Stimulated activated naive B cell treated with anti-CD40 and anti-IgM and Interleukin-4, amounts not matched to agents 10 μg/mL and 1 μg/mL and 100 μg/mL, for 72 hours (primary cell): ENCODE data around the gene SLC35F5.

Experiments used
- ATAC-seq, 2 donors: fragments of 150-1000 bp; cut with Tn5 transposase; replicated peaks; 2 replicates each; pipeline ENCODE4 v1.10.0; 2021; ENCODE audit warnings: moderate library complexity in 1 of 2
- DNase-seq: peaks from one replicate; pipeline ENCODE4 v3.0.0; 2021
- H3K27ac Mint-ChIP-seq: one replicate; pipeline ENCODE4 v1.8.0; 2022; ENCODE audit warnings: mild to moderate bottlenecking, mixed read lengths
- H3K27me3 Mint-ChIP-seq, 2 donors: one replicate each; pipeline ENCODE4 v1.8.0; 2022; ENCODE audit warnings: mixed read lengths in 2 of 2
- H3K36me3 Mint-ChIP-seq, 2 donors: one replicate each; pipeline ENCODE4 v1.8.0; 2022; ENCODE audit warnings: mixed read lengths in 2 of 2, mild to moderate bottlenecking in 1 of 2
- H3K4me1 Mint-ChIP-seq, 2 donors: one replicate each; pipeline ENCODE4 v1.8.0; 2022; ENCODE audit warnings: mixed read lengths in 2 of 2, mild to moderate bottlenecking in 1 of 2
- H3K4me3 Mint-ChIP-seq, 2 donors: one replicate each; pipeline ENCODE4 v1.8.0; 2022; ENCODE audit warnings: mild to moderate bottlenecking in 2 of 2, mixed read lengths in 2 of 2, moderate library complexity in 1 of 2
- H3K9me3 Mint-ChIP-seq, 2 donors: one replicate each; pipeline ENCODE4 v1.8.0; 2022; ENCODE audit warnings: mixed read lengths in 2 of 2, mild to moderate bottlenecking in 1 of 2

The SLC35F5 gene

GRCh38 chr2:113768770-113769169 is 12.3 kb upstream of the SLC35F5 start:
- H3K27me3 Mint-ChIP-seq: no peaks in the 10 kb centered on the region
- H3K36me3 Mint-ChIP-seq: peaks cover 2 to 4% of the 10 kb centered on the region in 2 donors
- DNase-seq (no peak), ATAC-seq (no peak)
- H3K9me3 Mint-ChIP-seq: peaks cover 4 to 7% of the 10 kb centered on the region in 2 donors
- H3K27ac Mint-ChIP-seq: no peak overlapping the region
- no peak overlapping the region for H3K4me3 Mint-ChIP-seq
- H3K4me1 Mint-ChIP-seq: no peaks in the 10 kb centered on the region

GRCh38 chr2:113767811-113768460 is 11.5 kb upstream of the SLC35F5 start:
- DNase-seq (no peak), ATAC-seq (no peak)
- Mint-ChIP-seq H3K36me3 (peaks cover 4% of the 10 kb centered on the region in 2 donors), H3K4me1 (no peaks in the 10 kb centered on the region), H3K27me3 (no peaks in the 10 kb centered on the region), H3K4me3 (no peak overlapping the region), H3K27ac (no peak overlapping the region), H3K9me3 (peaks cover 4 to 7% of the 10 kb centered on the region in 2 donors)

GRCh38 chr2:113765276-113765675 is 8.8 kb upstream of the SLC35F5 start:
- no peak for DNase-seq
- Mint-ChIP-seq H3K27ac (no peak overlapping the region), H3K9me3 (peaks cover 4 to 7% of the 10 kb centered on the region in 2 donors), H3K27me3 (no peaks in the 10 kb centered on the region), H3K4me1 (no peaks in the 10 kb centered on the region), H3K4me3 (no peak overlapping the region), H3K36me3 (peaks cover 4% of the 10 kb centered on the region in 2 donors)
- ATAC-seq: no peak

- ATAC-seq (no peak), DNase-seq (no peak)
- Mint-ChIP-seq H3K27ac (no peak overlapping the region), H3K9me3 (peaks cover 4 to 7% of the 10 kb centered on the region in 2 donors), H3K36me3 (peaks cover 4% of the 10 kb centered on the region in 2 donors), H3K4me1 (peaks cover 2 to 3% of the 10 kb centered on the region in 2 donors), H3K27me3 (no peaks in the 10 kb centered on the region), H3K4me3 (no peak overlapping the region)
Measured at GRCh38 chr2:113762377-113763118, 6.1 kb upstream of the SLC35F5 start.

- Mint-ChIP-seq H3K27me3 (no peaks in the 10 kb centered on the region), H3K27ac (no peak overlapping the region), H3K36me3 (peaks cover 4% of the 10 kb centered on the region in 2 donors), H3K4me1 (peaks cover 5 to 8% of the 10 kb centered on the region in 2 donors), H3K4me3 (no peak overlapping the region), H3K9me3 (peaks cover 4 to 6% of the 10 kb centered on the region in 2 donors)
- no peak for DNase-seq
- no peak for ATAC-seq
Measured at GRCh38 chr2:113760400-113760799, 4.0 kb upstream of the SLC35F5 start.

- Mint-ChIP-seq H3K27ac (peak overlapping the region; percentile 98), H3K9me3 (no peaks in the 10 kb centered on the region), H3K27me3 (no peaks in the 10 kb centered on the region), H3K4me3 (peak overlapping the region; percentile 88 to 96), H3K36me3 (peaks cover 5 to 6% of the 10 kb centered on the region in 2 donors), H3K4me1 (peaks cover 8 to 19% of the 10 kb centered on the region in 2 donors)
- ATAC-seq (peak in 1 of 2 donors; percentile 12), DNase-seq (no peak)
Measured at GRCh38 chr2:113757138-113757657, 756 bp upstream of the SLC35F5 start.

- no peaks in the 10 kb centered on the region for H3K27me3 Mint-ChIP-seq
- peaks cover 12 to 14% of the 10 kb centered on the region in 2 donors for H3K36me3 Mint-ChIP-seq
- peak overlapping the region; percentile 98 for H3K27ac Mint-ChIP-seq
- DNase-seq (no peak), ATAC-seq (peak; percentile 54 to 58)
- H3K4me3 Mint-ChIP-seq: peak overlapping the region; percentile 88 to 96
- no peaks in the 10 kb centered on the region for H3K9me3 Mint-ChIP-seq
- peaks cover 11 to 23% of the 10 kb centered on the region in 2 donors for H3K4me1 Mint-ChIP-seq
Measured at GRCh38 chr2:113755835-113756354, 547 bp downstream of the SLC35F5 start.

GRCh38 chr2:113755035-113755834 is 1.2 kb downstream of the SLC35F5 start:
- Mint-ChIP-seq H3K9me3 (no peaks in the 10 kb centered on the region), H3K27me3 (no peaks in the 10 kb centered on the region), H3K4me1 (peaks cover 17 to 30% of the 10 kb centered on the region in 2 donors), H3K27ac (peak overlapping the region; percentile 98), H3K4me3 (peak overlapping the region; percentile 88 to 96), H3K36me3 (peaks cover 19 to 21% of the 10 kb centered on the region in 2 donors)
- DNase-seq: no peak
- no peak for ATAC-seq

- Mint-ChIP-seq H3K36me3 (peaks cover 24 to 26% of the 10 kb centered on the region in 2 donors), H3K4me3 (no peak overlapping the region), H3K27ac (no peak overlapping the region), H3K4me1 (peaks cover 16 to 30% of the 10 kb centered on the region in 2 donors), H3K9me3 (no peaks in the 10 kb centered on the region), H3K27me3 (no peaks in the 10 kb centered on the region)
- ATAC-seq (no peak), DNase-seq (no peak)
Measured at GRCh38 chr2:113754160-113754559, 2.3 kb downstream of the SLC35F5 start.

GRCh38 chr2:113750385-113750784 is 6.1 kb downstream of the SLC35F5 start:
- no peak for DNase-seq
- peak overlapping the region; percentile 59 for H3K27ac Mint-ChIP-seq
- no peak for ATAC-seq
- H3K27me3 Mint-ChIP-seq: no peaks in the 10 kb centered on the region
- peaks cover 16 to 31% of the 10 kb centered on the region in 2 donors for H3K4me1 Mint-ChIP-seq
- no peak overlapping the region for H3K4me3 Mint-ChIP-seq
- H3K36me3 Mint-ChIP-seq: peaks cover 39 to 46% of the 10 kb centered on the region in 2 donors
- no peaks in the 10 kb centered on the region for H3K9me3 Mint-ChIP-seq

GRCh38 chr2:113741091-113741490 is 15.4 kb downstream of the SLC35F5 start:
- no peaks in the 10 kb centered on the region for H3K9me3 Mint-ChIP-seq
- ATAC-seq (no peak), DNase-seq (no peak)
- no peak overlapping the region for H3K4me3 Mint-ChIP-seq
- H3K27me3 Mint-ChIP-seq: no peaks in the 10 kb centered on the region
- H3K36me3 Mint-ChIP-seq: peaks cover 20 to 45% of the 10 kb centered on the region in 2 donors
- no peak overlapping the region for H3K27ac Mint-ChIP-seq
- H3K4me1 Mint-ChIP-seq: peaks cover 2 to 6% of the 10 kb centered on the region in 2 donors

- Mint-ChIP-seq H3K4me3 (no peak overlapping the region), H3K27ac (no peak overlapping the region), H3K36me3 (peaks cover 14 to 38% of the 10 kb centered on the region in 2 donors), H3K4me1 (peaks cover 0 to 1% of the 10 kb centered on the region in 2 donors), H3K27me3 (no peaks in the 10 kb centered on the region), H3K9me3 (no peaks in the 10 kb centered on the region)
- no peak for DNase-seq
- ATAC-seq: no peak
Measured at GRCh38 chr2:113739849-113740248, 16.6 kb downstream of the SLC35F5 start.

- ATAC-seq (peak; percentile 86 to 96), DNase-seq (no peak)
- H3K4me1 Mint-ChIP-seq: peaks cover 2 to 13% of the 10 kb centered on the region in 2 donors
- H3K36me3 Mint-ChIP-seq: peaks cover 11 to 30% of the 10 kb centered on the region in 2 donors
- no peak overlapping the region for H3K4me3 Mint-ChIP-seq
- H3K27ac Mint-ChIP-seq: no peak overlapping the region
- H3K27me3 Mint-ChIP-seq: no peaks in the 10 kb centered on the region
- H3K9me3 Mint-ChIP-seq: no peaks in the 10 kb centered on the region
Measured at GRCh38 chr2:113734185-113734584, 22.3 kb downstream of the SLC35F5 start.

GRCh38 chr2:113724010-113724409 is 32.4 kb downstream of the SLC35F5 start:
- ATAC-seq (no peak), DNase-seq (no peak)
- H3K9me3 Mint-ChIP-seq: peaks cover 4 to 7% of the 10 kb centered on the region in 2 donors
- no peaks in the 10 kb centered on the region for H3K27me3 Mint-ChIP-seq
- H3K27ac Mint-ChIP-seq: no peak overlapping the region
- H3K36me3 Mint-ChIP-seq: peaks cover 25 to 30% of the 10 kb centered on the region in 2 donors
- no peak overlapping the region for H3K4me3 Mint-ChIP-seq
- peaks cover 2 to 12% of the 10 kb centered on the region in 2 donors for H3K4me1 Mint-ChIP-seq
